Measurements from ENCODE around the gene ISL2.

The ISL2 gene

GRCh38 chr15:76328106-76328696 lies 8.4 kb upstream of the ISL2 start:
- no peak for DNase-seq

DNA sequence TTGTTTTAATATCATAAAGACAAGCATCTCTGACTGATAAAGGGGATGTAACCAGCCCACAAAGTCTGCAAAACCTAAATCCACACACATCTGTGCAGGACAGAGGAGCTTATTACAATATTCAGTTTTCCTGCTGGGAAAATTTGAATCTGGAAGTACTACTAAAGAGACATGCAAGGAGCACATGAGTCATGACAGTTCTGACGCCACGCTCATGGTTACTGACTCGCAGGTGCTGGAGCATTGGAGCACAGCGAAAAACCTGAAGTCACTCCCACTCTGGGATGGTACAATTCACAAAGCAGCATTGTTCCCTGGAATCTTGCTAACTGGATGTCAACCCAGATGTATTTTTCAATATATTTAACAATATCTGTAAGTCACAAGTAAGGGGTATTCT lies 7.6 kb upstream of the ISL2 start:
- no peak for DNase-seq

GRCh38 chr15:76330080-76330680 lies 6.4 kb upstream of the ISL2 start:
- DNase-seq: peak; percentile 22

DNA sequence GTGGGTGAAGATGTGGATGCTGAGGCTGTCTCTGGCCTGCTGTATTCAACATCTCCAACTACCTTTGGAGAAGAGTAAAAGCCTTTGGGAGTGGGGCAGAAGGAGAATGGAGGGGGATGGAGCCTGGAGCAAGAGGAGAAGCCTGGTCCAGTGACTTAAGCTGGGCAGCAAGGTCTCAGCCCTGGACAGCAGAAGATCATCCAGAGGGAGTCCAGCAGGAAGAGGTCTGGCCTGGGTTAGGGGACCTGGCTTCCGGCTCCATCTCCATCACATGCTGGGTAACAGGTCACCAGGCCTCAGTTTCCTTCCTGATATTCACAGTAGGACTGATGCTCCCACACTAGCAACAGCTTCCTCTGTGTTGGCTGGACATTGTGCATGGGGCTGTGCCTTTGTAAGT lies 3.8 kb upstream of the ISL2 start:
- no peak for DNase-seq

GRCh38 chr15:76333309-76333708 lies 3.3 kb upstream of the ISL2 start:
- no peak for DNase-seq

DNA sequence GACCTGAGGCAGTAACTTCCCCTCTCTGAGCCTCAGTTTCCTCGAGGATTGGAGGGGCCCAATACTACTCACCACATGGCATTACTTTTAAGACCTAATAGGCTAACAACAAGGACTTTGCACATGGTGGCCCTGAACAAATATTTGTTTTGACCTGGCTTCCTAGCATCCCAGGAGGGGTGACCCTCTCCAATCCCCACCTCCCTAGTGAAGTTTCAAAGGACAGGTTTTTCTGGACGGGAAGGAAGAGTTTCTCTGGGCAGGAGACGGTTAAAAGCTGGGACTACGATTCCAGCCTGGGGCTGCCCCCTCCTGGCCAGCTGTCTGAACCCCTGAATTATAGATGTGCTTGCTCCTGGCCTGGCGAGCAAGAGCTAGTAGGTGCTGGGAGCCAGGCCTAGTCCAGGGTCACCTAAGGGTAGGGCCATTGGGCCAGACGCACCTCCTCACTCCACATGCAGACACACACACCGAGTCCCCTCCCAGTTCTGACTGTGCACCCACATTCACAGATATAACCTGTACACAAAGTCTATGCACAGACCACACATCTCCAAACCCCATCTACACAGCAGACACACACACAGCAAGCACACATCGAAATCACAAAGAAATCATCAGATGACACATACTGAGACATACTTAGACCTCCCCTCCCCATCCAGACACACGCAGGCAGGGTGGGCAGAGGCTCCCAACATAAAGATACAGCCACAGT lies 2.7 kb upstream of the ISL2 start:
- DNase-seq: no peak

- DNase-seq: no peak
These were observed 1.9 kb upstream of the ISL2 start for GRCh38 chr15:76334438-76335306.

DNA sequence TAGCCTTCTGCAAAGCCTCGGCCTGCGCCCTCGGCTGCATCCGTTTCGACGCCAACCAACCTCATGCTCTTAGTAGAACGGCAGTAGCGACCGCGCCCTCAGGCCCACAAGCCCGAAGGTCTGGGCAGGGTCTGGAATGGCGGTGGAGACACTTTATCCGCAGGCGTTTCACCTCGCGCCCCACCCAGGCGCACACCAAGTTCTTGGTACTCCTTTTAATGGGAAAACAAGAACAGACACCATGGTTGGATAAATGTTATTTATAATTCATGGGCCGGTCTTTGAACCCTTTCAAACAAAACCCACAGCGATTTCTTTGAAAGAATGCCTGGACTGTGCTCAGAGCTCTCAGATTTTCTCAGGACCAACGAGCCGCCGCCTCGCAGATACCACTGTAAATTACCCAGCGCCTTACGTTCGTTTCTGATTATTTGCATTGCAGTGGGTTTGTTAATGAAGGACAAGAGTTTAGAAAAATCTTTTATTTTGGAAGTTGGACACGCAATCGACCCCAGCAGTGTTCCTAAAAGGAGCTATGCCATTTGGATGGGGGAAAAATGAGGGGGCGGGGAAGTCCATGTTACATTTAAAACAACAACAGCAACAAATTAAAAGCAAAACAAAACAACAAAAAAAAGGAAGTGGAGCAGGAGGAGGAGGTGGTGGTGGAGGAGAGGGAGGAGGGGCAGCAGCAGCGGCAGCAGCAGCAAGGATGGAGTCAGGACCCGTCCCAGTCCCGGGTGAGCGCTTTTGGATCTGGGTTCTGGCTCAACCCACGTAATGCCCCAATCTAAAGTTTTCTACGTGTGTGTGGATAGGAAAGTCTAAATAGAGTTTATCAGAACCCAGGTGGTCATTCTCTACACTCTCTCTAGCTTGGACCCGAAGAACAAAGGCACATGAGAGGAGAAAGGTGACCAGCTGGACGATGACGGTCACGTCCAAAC lies 993 bp upstream of the ISL2 start:
- peak; percentile 73 for DNase-seq

- peak; percentile 27 for DNase-seq
These were observed 604 bp downstream of the ISL2 start for GRCh38 chr15:76337059-76337695.

DNA sequence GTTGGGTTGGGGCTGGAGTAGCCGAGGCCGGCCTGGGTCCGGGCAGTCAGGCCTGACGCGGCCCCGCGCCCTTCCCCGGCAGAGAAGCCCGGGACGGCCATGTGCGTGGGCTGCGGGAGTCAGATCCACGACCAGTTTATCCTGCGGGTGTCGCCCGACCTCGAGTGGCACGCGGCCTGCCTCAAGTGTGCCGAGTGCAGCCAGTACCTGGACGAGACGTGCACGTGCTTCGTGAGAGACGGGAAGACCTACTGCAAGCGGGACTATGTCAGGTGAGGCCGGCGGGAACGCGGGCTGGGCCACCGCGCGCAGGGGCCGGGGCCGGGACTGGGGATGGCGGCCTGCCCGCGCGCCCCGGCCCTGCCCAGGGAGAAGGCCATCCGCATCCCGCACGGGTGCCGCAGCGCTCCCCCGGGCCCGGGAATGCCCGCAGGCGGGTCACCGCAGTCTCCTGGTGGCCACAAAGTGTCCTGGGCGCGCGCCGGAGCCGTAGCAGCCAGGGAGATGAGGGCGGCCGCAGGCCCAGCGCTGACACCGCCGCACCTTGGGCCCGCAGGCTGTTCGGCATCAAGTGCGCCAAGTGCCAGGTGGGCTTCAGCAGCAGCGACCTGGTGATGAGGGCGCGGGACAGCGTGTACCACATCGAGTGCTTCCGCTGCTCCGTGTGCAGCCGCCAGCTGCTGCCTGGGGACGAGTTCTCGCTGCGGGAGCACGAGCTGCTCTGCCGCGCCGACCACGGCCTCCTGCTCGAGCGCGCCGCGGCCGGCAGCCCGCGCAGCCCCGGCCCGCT lies 1.3 kb downstream of the ISL2 start:
- peak; percentile 27 for DNase-seq

- DNase-seq: no peak
These were observed 2.1 kb downstream of the ISL2 start for GRCh38 chr15:76338486-76339304.

DNA sequence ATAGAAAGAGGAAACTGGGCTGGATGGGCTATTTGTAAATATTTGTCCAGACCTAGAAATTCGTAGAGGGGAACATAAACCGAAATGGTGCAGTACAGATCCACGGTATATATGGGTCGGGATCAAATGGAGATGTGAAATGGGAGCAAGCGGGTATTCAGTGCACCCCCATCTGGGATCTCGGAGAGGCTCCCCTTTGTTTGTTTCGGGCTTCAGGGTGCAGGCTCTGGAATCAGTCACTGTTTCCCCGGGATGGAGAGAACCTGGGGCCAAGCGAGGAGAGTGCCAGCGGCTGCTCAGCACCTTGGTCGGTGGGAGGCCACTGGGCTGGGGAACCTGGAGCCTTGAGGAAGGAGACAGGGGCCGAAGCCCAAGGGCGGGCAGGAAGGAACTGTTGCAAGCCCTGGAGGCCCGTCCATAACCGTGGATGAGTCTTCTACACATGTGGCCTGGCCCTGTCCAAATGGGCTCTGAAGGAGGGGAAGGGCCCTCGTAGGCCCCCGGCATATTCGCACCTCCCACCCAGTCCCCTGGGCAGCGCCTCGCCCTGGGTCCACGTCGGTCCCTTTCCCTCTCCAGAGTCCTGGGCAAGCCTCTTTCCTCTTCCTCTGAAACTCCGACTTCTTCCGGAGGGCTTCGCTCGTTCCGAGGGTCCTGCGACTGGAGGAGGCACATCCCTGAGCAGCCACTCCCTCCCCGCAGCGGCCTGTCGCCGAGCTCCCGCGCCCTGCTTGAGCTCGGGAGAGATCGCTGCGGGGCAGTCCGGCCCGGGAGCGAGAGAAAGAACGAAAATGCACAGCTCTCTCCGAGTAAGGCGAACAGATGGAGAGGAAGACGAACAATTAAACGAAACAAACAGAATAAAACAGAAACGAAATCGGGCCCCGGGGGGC lies 3.0 kb downstream of the ISL2 start:
- no peak for DNase-seq

- no peak for DNase-seq
These were observed 3.7 kb downstream of the ISL2 start for GRCh38 chr15:76340198-76340802.

DNA sequence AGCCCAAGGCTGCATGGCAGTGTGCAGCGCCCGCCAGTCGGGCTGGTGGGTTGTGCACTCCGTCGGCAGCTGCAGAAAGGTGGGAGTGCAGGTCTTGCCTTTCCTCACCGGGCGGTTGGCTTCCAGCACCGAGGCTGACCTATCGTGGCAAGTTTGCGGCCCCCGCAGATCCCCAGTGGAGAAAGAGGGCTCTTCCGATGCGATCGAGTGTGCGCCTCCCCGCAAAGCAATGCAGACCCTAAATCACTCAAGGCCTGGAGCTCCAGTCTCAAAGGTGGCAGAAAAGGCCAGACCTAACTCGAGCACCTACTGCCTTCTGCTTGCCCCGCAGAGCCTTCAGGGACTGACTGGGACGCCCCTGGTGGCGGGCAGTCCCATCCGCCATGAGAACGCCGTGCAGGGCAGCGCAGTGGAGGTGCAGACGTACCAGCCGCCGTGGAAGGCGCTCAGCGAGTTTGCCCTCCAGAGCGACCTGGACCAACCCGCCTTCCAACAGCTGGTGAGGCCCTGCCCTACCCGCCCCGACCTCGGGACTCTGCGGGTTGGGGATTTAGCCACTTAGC lies 4.3 kb downstream of the ISL2 start:
- no peak for DNase-seq

DNA sequence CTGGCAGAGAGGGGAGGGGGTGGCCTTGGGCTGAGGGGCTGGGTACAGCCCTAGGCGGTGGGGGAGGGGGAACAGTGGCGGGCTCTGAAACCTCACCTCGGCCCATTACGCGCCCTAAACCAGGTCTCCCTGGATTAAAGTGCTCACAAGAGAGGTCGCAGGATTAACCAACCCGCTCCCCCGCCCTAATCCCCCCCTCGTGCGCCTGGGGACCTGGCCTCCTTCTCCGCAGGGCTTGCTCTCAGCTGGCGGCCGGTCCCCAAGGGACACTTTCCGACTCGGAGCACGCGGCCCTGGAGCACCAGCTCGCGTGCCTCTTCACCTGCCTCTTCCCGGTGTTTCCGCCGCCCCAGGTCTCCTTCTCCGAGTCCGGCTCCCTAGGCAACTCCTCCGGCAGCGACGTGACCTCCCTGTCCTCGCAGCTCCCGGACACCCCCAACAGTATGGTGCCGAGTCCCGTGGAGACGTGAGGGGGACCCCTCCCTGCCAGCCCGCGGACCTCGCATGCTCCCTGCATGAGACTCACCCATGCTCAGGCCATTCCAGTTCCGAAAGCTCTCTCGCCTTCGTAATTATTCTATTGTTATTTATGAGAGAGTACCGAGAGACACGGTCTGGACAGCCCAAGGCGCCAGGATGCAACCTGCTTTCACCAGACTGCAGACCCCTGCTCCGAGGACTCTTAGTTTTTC lies 4.9 kb downstream of the ISL2 start:
- no peak for DNase-seq

- no peak for DNase-seq
These were observed 5.4 kb downstream of the ISL2 start for GRCh38 chr15:76342058-76342381.

DNA sequence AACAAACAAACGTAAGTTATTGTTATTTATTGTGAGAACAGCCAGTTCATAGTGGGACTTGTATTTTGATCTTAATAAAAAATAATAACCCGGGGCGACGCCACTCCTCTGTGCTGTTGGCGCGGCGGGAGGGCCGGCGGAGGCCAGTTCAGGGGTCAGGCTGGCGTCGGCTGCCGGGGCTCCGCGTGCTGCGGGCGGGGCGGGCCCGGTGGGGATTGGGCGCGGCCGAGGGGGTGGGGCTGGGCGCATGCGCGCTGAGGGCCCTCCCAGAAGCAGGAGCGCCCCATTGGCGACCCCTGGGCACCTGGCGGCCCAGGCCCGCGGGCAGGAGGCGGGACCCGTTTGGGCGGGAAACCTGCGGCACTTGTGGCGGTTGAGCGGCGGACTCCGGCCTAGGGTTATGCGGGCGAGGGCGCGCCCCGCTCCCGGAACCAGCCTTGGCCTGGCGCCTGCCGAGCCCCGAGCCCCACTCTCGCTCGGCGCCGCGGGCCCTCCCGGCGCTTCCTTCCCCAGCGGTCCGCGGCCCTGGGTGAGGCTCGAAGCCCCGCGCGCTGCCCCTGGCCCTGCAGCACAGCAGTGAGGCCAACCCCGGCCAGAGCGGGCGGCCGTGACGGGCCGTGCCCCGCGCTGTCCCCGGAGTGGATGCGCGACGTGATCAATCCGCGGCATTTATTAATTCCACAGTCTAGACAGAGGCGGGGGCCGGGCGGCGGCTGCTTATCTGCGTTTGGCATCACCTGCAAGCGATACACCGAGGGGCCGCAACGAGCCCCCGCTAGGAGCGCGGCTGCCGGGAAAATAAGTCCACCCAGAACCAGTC lies 6.0 kb downstream of the ISL2 start:
- DNase-seq: no peak

Measured in NCI-H2227 treated with DMSO at 0.1 percent for 48 hours (cell line).